ENCODE data around the gene HCCS. TPM values are rescaled to one million over a fixed set of nuclear protein-coding genes. Genes with fewer than 3 reads are reported as not detected.

The HCCS gene
- total and polyA plus RNA-seq, 2 donors (not counting 1 experiment from before 2014, with no cell fraction given), result 5.8 to 16.7 TPM

DNA sequence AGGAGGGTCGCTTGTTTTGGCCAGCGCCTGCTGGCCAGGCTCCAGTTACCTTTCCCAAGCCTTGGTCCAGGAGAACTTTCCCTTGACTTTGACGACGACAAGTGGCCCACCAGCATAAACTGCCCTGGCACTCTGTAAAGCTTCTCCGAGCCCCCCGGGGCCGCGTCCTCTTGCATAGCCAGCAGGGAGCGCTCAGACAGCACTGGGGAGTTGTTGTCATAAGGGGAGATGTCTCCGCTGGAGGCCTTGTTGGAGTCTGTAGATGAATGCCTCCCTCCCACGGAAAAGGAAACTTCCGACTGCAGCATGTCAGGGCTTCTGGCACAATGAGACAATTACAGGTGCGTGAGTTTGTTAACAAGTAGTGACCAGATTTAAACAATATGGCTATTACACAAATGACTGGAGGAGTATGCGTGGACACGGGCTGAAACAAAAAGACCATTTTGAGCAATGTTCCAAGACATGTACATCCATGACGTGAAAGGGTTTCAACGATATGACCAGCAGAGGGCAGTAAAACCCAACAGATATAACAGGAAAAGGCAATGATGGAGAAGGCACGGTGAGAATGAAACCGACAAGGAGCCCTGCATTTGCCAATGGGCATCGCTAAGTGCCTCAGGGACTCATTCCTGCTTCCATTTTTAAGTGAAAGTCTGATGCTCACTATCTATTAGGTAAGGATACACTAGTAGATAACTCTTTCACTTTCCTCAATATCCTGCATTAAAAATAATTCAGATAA is 33.0 kb downstream of the HCCS start:
- no peaks in the 10 kb centered on the region for H4K20me1 ChIP-seq (ENCODE audit: control insufficient read depth, insufficient read depth, low read length, poor library complexity, severe bottlenecking)
- ChIA-PET CTCF (interaction anchor here (1.1 to 1.3 kb wide), 2 partner anchors 225 to 628 kb away, joined by 3 to 5 read pairs; no protein-coding TSS in a partner anchor), POLR2A (no interaction called here)
- peak; percentile 82 for ATAC-seq (ENCODE audit: low read depth)
- H3K9me3 ChIP-seq (ENCODE audit: control extremely low read depth in 1 of 3, control insufficient read depth in 2 of 3, insufficient read depth in 1 of 3, low read length in 2 of 3), result no peaks in the 10 kb centered on the region
- no peak overlapping the region for H3K4me3 ChIP-seq (ENCODE audit: control extremely low read depth in 1 of 5, extremely low read depth in 1 of 5, insufficient read depth in 1 of 5, low read depth in 2 of 5, low read length in 4 of 5)
- Mint-ChIP-seq H3K4me1 (peaks cover 3% of the 10 kb centered on the region), H3K9me3 (ENCODE audit: insufficient read depth) (no peaks in the 10 kb centered on the region), H3K27ac (no peak overlapping the region), H3K27me3 (peaks cover 2% of the 10 kb centered on the region), H3K4me3 (no peak overlapping the region)
- 45% methylated on average over 13 of the region's 20 CpGs for WGBS (ENCODE audit: insufficient coverage)
- no peaks in the 10 kb centered on the region for H3K4me1 ChIP-seq (ENCODE audit: control insufficient read depth in 2 of 2, insufficient read depth in 2 of 2, low read length in 2 of 2)
- H2AFZ ChIP-seq (ENCODE audit: insufficient read depth, low read depth, low read length, poor library complexity, severe bottlenecking), result peak overlapping the region; percentile 31
- H3K9ac ChIP-seq (ENCODE audit: low read length), result no peak overlapping the region
- H3K79me2 ChIP-seq (ENCODE audit: control insufficient read depth, insufficient read depth, low read length), result no peaks in the 10 kb centered on the region
- no peak overlapping the region for H3K27ac ChIP-seq (ENCODE audit: low read length in 2 of 2)
- peaks cover 0 to under 1% (median 0%) of the 10 kb centered on the region in 4 experiments for H3K27me3 ChIP-seq (replicated peaks in 1 of 4; ENCODE audit: control extremely low read depth in 1 of 4, control insufficient read depth in 3 of 4, insufficient read depth in 4 of 4, low read length in 3 of 4)
- TF ChIP-seq CTCF (IDR thresholded peaks at IDR 0.05) (peak; percentile 61), EZH2 (IDR thresholded peaks at IDR 0.05; ENCODE audit: borderline replicate concordance, insufficient read depth, low read depth, low read length, poor library complexity, severe bottlenecking) (no peak)
- intact Hi-C loops (cut with micrococcal nuclease), result loop anchor here (1.0 to 2.0 kb wide), 6 partner anchors 226 to 627 kb away; no protein-coding TSS in a partner anchor
- H3K36me3 ChIP-seq (replicated peaks in 1 of 2; ENCODE audit: control extremely low read depth in 1 of 2, control insufficient read depth in 1 of 2, extremely low read depth in 1 of 2, insufficient read depth in 2 of 2, low read length in 1 of 2), result no peaks in the 10 kb centered on the region
- peak; percentile 80 for DNase-seq
- peak overlapping the region; percentile 28 for H3K4me2 ChIP-seq (replicated peaks; ENCODE audit: low read depth, low read length, poor library complexity, severe bottlenecking)

DNA sequence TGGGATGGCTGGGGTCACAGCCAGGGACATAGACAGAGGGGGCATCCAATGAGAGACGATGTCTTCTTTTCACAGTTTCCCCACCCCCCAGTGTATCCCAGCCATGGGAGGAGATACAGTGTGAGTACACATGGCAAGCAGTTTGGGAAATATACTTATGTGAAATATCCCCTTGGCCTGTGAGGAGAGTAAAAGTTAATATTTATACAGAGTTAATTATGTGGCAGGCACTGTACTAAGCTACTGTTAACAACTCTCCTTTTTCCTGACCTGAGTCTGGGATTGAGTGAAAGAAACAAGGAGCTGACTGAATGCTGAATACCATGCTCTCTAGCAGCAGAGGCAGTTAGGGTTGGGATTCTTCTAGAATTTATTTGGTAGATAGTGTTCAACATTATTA is 35.3 kb downstream of the HCCS start:
- DNase-seq, result no peak
- Histone ChIP-seq H3K4me2 (replicated peaks; ENCODE audit: low read depth, low read length, poor library complexity, severe bottlenecking) (no peak overlapping the region), H3K9me3 (ENCODE audit: control extremely low read depth in 1 of 3, control insufficient read depth in 2 of 3, insufficient read depth in 1 of 3, low read length in 2 of 3) (no peaks in the 10 kb centered on the region), H2AFZ (ENCODE audit: insufficient read depth, low read depth, low read length, poor library complexity, severe bottlenecking) (no peak overlapping the region), H3K9ac (ENCODE audit: low read length) (no peak overlapping the region), H3K79me2 (ENCODE audit: control insufficient read depth, insufficient read depth, low read length) (no peaks in the 10 kb centered on the region), H4K20me1 (ENCODE audit: control insufficient read depth, insufficient read depth, low read length, poor library complexity, severe bottlenecking) (no peaks in the 10 kb centered on the region), H3K4me1 (ENCODE audit: control insufficient read depth in 2 of 2, insufficient read depth in 2 of 2, low read length in 2 of 2) (no peaks in the 10 kb centered on the region), H3K4me3 (ENCODE audit: control extremely low read depth in 1 of 5, extremely low read depth in 1 of 5, insufficient read depth in 1 of 5, low read depth in 2 of 5, low read length in 4 of 5) (no peak overlapping the region), H3K27me3 (replicated peaks in 1 of 4; ENCODE audit: control extremely low read depth in 1 of 4, control insufficient read depth in 3 of 4, insufficient read depth in 4 of 4, low read length in 3 of 4) (no peaks in the 10 kb centered on the region), H3K36me3 (replicated peaks in 1 of 2; ENCODE audit: control extremely low read depth in 1 of 2, control insufficient read depth in 1 of 2, extremely low read depth in 1 of 2, insufficient read depth in 2 of 2, low read length in 1 of 2) (no peaks in the 10 kb centered on the region), H3K27ac (ENCODE audit: low read length in 2 of 2) (no peak overlapping the region)
- H3K4me3 Mint-ChIP-seq, result no peak overlapping the region
- POLR2A ChIA-PET, result no interaction called here
- intact Hi-C loops (cut with micrococcal nuclease), result no loop called here
- CTCF ChIA-PET, result interaction anchor here (1.1 kb wide), 1 partner anchor 624 kb away, joined by 3 read pairs; no protein-coding TSS in a partner anchor
- WGBS (ENCODE audit: insufficient coverage), result no CpG with 5 or more reads among the region's 1 CpG
- TF ChIP-seq CTCF (IDR thresholded peaks at IDR 0.05) (no peak), EZH2 (IDR thresholded peaks at IDR 0.05; ENCODE audit: borderline replicate concordance, insufficient read depth, low read depth, low read length, poor library complexity, severe bottlenecking) (no peak)
- peaks cover 3% of the 10 kb centered on the region for H3K4me1 Mint-ChIP-seq
- H3K27ac Mint-ChIP-seq, result no peak overlapping the region
- no peak for ATAC-seq (ENCODE audit: low read depth)
- no peaks in the 10 kb centered on the region for H3K9me3 Mint-ChIP-seq (ENCODE audit: insufficient read depth)
- H3K27me3 Mint-ChIP-seq, result peaks cover 2% of the 10 kb centered on the region
